Nephron (organoid): ENCODE data around the gene MRGPRD.

Source experiments
- H3K27ac Mint-ChIP-seq, 3 experiments: 2 replicates each; pipeline ENCODE4 v1.8.0; 2020; ENCODE audit warnings: mixed read lengths in 3 of 3, mild to moderate bottlenecking in 2 of 3, moderate library complexity in 1 of 3
- H3K27me3 Mint-ChIP-seq: 2 replicates; pipeline ENCODE4 v1.8.0; 2021; ENCODE audit warnings: low read depth, mild to moderate bottlenecking, moderate library complexity, mixed read lengths
- H3K36me3 Mint-ChIP-seq: 2 replicates; pipeline ENCODE4 v1.8.0; 2020; ENCODE audit warnings: low read depth, mixed read lengths
- H3K4me1 Mint-ChIP-seq: 2 replicates; pipeline ENCODE4 v1.8.0; 2020; ENCODE audit warnings: mixed read lengths
- H3K4me3 Mint-ChIP-seq, 3 experiments: 2 replicates each; pipeline ENCODE4 v1.8.0; 2020; ENCODE audit warnings: mild to moderate bottlenecking in 3 of 3, mixed read lengths in 3 of 3, moderate library complexity in 2 of 3
- H3K9me3 Mint-ChIP-seq: 2 replicates; pipeline ENCODE4 v1.8.0; 2020; ENCODE audit warnings: mixed read lengths
- CTCF ChIP-seq, 3 experiments: fragments of 200-600 bp; sonication (generic); IDR thresholded peaks; one replicate each; pipeline ENCODE4 v1.5.0; 2021; ENCODE audit warnings: antibody characterized with exemption in 3 of 3; ENCODE audit not compliant: unreplicated experiment in 3 of 3

Gene MRGPRD

GRCh38 chr11:68970921-68971636, 9.7 kb downstream of the MRGPRD start:
- Mint-ChIP-seq H3K27me3 (peaks cover 8% of the 10 kb centered on the region), H3K36me3 (no peaks in the 10 kb centered on the region), H3K4me1 (peaks cover 31% of the 10 kb centered on the region), H3K4me3 (no peak overlapping the region), H3K27ac (no peak overlapping the region), H3K9me3 (peaks cover 3% of the 10 kb centered on the region)
- TF ChIP-seq CTCF (IDR thresholded peaks at IDR 0.05; ENCODE audit: unreplicated experiment in 3 of 3), result no peak

- Mint-ChIP-seq H3K27ac (no peak overlapping the region), H3K4me3 (no peak overlapping the region), H3K9me3 (peaks cover 3% of the 10 kb centered on the region), H3K36me3 (no peaks in the 10 kb centered on the region), H3K27me3 (peaks cover 14% of the 10 kb centered on the region), H3K4me1 (peaks cover 25% of the 10 kb centered on the region)
- no peak for TF ChIP-seq CTCF (IDR thresholded peaks at IDR 0.05; ENCODE audit: unreplicated experiment in 3 of 3)
Measured at GRCh38 chr11:68969386-68969785, 11.4 kb downstream of the MRGPRD start.

GRCh38 chr11:68968306-68969250, 12.2 kb downstream of the MRGPRD start:
- H3K4me1 Mint-ChIP-seq, result peaks cover 21% of the 10 kb centered on the region
- no peak overlapping the region for H3K4me3 Mint-ChIP-seq
- H3K27ac Mint-ChIP-seq, result no peak overlapping the region
- no peak for TF ChIP-seq CTCF (IDR thresholded peaks at IDR 0.05; ENCODE audit: unreplicated experiment in 3 of 3)
- peaks cover 11% of the 10 kb centered on the region for H3K27me3 Mint-ChIP-seq
- peaks cover 5% of the 10 kb centered on the region for H3K9me3 Mint-ChIP-seq
- H3K36me3 Mint-ChIP-seq, result no peaks in the 10 kb centered on the region

- no peak overlapping the region for H3K4me3 Mint-ChIP-seq
- H3K27ac Mint-ChIP-seq, result peak overlapping the region in 1 of 3 experiments; percentile 31
Measured at GRCh38 chr11:68966894-68967780, 13.6 kb downstream of the MRGPRD start.

More at GRCh38 chr11:68966894-68967780, 13.6 kb downstream of the MRGPRD start:
- Mint-ChIP-seq H3K9me3 (peaks cover 5% of the 10 kb centered on the region), H3K4me1 (peaks cover 7% of the 10 kb centered on the region), H3K36me3 (no peaks in the 10 kb centered on the region), H3K27me3 (peaks cover 15% of the 10 kb centered on the region)
- TF ChIP-seq CTCF (IDR thresholded peaks at IDR 0.05; ENCODE audit: unreplicated experiment in 3 of 3), result no peak
